GM10248 (cell line): ENCODE results near the gene UTP14C.

Experiments used
- CTCF ChIA-PET: fragments of 300-600 bp; sonication (Branson Sonifier 250); formaldehyde crosslinking; extraction: SDS; loops from one replicate; lab custom pipeline; 2021; ENCODE audit warnings: antibody characterized with exemption; lab: Yijun Ruan, JAX
- POLR2A ChIA-PET: fragments of 350-650 bp; sonication (Branson Sonifier 250); formaldehyde crosslinking; extraction: SDS; loops from one replicate; lab custom pipeline; 2020; ENCODE audit warnings: antibody characterized with exemption; lab: Yijun Ruan, JAX
- DNase-seq: peaks from one replicate; pipeline ENCODE4 v3.0.0; 2012; ENCODE audit errors: extremely low spot score
- CTCF ChIP-seq: IDR thresholded peaks from 2 replicates; pipeline ENCODE4 v1.5.1; 2012; ENCODE audit warnings: mild to moderate bottlenecking, low read depth; ENCODE audit errors: extremely low read depth, missing control alignments, control extremely low read depth

The UTP14C gene

DNA sequence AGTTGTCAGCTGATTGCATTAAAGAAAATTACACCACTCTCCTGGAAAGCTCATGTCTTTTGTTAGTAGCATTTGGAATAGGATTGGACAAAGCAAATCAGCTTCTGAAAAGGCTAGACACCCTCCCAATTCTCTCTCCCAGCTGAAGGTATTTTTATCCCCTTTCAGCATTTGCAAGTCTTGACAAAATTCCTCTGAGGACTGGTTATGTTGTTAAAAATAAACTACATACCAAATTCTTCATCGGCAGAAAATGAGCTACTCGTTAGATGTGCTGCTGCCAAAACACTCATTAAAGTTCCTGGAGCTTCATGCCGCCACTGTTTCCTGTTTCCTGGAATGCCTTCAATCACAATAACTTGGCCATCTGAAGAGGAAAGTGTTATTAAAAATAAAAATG is 37.1 kb downstream of the UTP14C start:
- POLR2A ChIA-PET = no interaction called here
- CTCF ChIA-PET = interaction anchor here (1.2 to 1.6 kb wide), 4 partner anchors 10 to 60 kb away, joined by 3 to 6 read pairs (median 4); no protein-coding TSS in a partner anchor
- DNase-seq = no peak
- TF ChIP-seq CTCF = no peak

GRCh38 chr13:52067237-52067636 is 42.7 kb downstream of the UTP14C start:
- ChIA-PET CTCF (interaction anchor here (1.0 kb wide), 1 partner anchor 14 kb away, joined by 3 read pairs; no protein-coding TSS in a partner anchor), POLR2A (no interaction called here)
- TF ChIP-seq CTCF = no peak
- no peak for DNase-seq

DNA sequence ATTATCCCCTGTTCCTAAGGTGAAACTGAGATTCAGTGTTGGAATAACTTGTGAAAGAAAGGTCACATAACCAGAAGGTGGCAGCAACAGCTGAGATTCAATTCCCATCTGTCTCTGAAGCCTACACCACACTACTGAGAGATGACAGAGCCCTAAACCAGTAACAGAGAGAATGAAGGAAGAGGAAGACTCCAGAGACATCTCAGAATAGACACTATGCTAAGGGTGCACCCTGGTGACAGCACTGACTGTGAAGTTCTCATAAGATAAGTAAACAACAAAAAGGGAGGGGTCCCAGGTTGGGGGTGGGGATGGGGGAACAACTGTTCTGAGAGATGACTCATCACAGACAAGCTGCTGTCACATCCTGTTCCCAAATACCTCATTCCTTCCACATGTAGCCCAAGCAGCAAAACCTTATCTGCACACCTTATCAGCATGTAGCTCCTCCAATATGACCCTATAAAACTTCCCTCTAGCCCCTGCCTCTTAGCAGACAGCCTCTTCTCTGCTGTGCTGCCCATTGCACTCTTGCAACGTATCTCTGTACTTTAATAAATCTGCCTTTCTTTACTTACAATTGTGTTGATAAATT is 46.5 kb downstream of the UTP14C start:
- POLR2A ChIA-PET = no interaction called here
- CTCF ChIA-PET = interaction anchor here (1.3 kb wide), 2 partner anchors 29 to 380 kb away, joined by 3 to 4 read pairs; partner anchors contain the start of gene VPS36
- no peak for TF ChIP-seq CTCF
- no peak for DNase-seq
